BE2C (cell line): ENCODE measurements around the gene PKD2L1.

Experiments
- DNase-seq: peaks from one replicate; pipeline ENCODE4 v3.0.0-alpha.2; 2020
- H3K27me3 ChIP-seq: fragments of 250-450 bp; sonication (Bioruptor Pico); 2 replicates; pipeline ENCODE4 v1.5.1; 2020; ENCODE audit warnings: mild to moderate bottlenecking
- H3K36me3 ChIP-seq: fragments of 250-450 bp; sonication (Bioruptor Pico); 2 replicates; pipeline ENCODE4 v1.5.1; 2020; ENCODE audit warnings: mild to moderate bottlenecking
- H3K4me1 ChIP-seq: fragments of 250-450 bp; sonication (Bioruptor Pico); 2 replicates; pipeline ENCODE4 v1.5.1; 2020
- H3K4me3 ChIP-seq: 2 replicates; pipeline ENCODE4 v1.5.1; 2011; ENCODE audit warnings: low read depth, low read length
- H3K9me3 ChIP-seq: fragments of 250-450 bp; sonication (Bioruptor Pico); 2 replicates; pipeline ENCODE4 v1.5.1; 2020
- CTCF ChIP-seq: IDR thresholded peaks from 2 replicates; pipeline ENCODE4 v1.5.1; 2012; ENCODE audit warnings: mild to moderate bottlenecking, low read depth, low read length

PKD2L1 gene

GRCh38 chr10:100357059-100357858, 27.2 kb upstream of the PKD2L1 start:
- DNase-seq: no peak
- no peaks in the 10 kb centered on the region for H3K27me3 ChIP-seq
- H3K36me3 ChIP-seq: peaks cover 91% of the 10 kb centered on the region
- no peak overlapping the region for H3K4me3 ChIP-seq
- TF ChIP-seq CTCF: no peak
- peaks cover 25% of the 10 kb centered on the region for H3K4me1 ChIP-seq
- H3K9me3 ChIP-seq: no peaks in the 10 kb centered on the region

DNA sequence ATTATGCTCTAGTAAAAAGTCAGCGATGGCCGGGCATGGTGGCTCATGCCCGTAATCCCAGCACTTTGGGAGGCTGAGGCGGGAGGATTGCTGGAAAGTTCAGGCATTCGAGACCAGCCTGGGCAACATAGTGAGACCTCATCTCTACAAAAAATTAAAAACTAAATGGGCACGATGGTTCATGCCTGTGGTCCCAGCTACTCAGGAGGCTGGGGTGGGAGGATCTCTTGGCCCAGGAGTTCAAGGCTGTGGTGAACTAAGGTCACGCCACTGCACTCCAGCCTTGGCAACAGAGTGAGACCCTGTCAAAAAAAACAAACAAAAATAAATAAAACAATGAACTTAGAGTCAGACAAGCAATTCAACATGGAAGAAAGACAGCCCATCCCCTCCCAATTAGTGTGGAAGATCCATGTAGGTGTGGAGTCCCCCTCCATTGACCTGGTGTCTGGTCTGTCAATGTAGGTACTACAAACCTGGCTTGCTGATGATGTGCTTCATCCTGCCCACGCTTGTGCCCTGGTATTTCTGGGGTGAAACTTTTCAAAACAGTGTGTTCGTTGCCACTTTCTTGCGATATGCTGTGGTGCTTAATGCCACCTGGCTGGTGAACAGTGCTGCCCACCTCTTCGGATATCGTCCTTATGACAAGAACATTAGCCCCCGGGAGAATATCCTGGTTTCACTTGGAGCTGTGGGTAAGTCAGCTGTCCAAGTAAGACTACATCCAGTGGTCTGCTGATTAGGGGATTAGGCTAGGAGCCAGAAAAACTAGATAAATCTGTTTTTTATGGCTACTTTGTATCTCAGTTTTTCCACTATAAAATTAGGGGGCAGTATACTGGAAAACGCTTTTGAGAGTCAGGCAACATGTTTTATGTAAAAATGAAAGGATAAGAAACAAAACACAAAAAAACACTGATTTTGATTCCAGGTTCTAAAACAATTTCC, 26.3 kb upstream of the PKD2L1 start:
- no peaks in the 10 kb centered on the region for H3K9me3 ChIP-seq
- H3K4me1 ChIP-seq: peaks cover 25% of the 10 kb centered on the region
- TF ChIP-seq CTCF: no peak
- peaks cover 99% of the 10 kb centered on the region for H3K36me3 ChIP-seq
- H3K27me3 ChIP-seq: no peaks in the 10 kb centered on the region
- no peak for DNase-seq
- H3K4me3 ChIP-seq: no peak overlapping the region

DNA sequence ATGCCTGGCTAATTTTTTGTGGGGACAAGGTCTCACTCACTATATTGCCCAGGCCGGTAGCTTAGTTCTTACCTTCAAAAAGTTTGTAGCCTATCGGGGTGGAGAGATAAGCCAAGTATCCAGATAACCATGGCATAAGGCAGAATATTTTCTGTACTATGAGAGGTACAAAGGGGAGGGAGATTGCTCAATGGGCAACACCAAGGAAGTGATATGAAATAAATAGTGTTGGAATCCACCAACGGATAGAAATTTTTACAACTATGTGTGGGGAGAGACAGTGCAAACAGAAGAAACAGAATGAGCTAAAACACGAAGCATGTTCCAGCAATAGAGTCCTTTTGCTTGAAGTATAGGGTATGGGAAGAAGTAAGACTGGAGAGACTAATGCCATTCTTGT, 25.1 kb upstream of the PKD2L1 start:
- no peak for DNase-seq
- no peak for TF ChIP-seq CTCF
- H3K27me3 ChIP-seq: no peaks in the 10 kb centered on the region
- H3K36me3 ChIP-seq: peaks cover 99% of the 10 kb centered on the region
- H3K9me3 ChIP-seq: no peaks in the 10 kb centered on the region
- no peak overlapping the region for H3K4me3 ChIP-seq
- H3K4me1 ChIP-seq: peaks cover 22% of the 10 kb centered on the region

GRCh38 chr10:100353770-100354485, 23.9 kb upstream of the PKD2L1 start:
- no peak for TF ChIP-seq CTCF
- Histone ChIP-seq H3K36me3 (peaks cover 99% of the 10 kb centered on the region), H3K4me1 (peaks cover 14% of the 10 kb centered on the region), H3K4me3 (no peak overlapping the region), H3K27me3 (no peaks in the 10 kb centered on the region), H3K9me3 (no peaks in the 10 kb centered on the region)
- DNase-seq: no peak

- H3K36me3 ChIP-seq: peaks cover 84% of the 10 kb centered on the region
- no peak for TF ChIP-seq CTCF
- H3K27me3 ChIP-seq: no peaks in the 10 kb centered on the region
- peak overlapping the region; percentile 97 for H3K4me3 ChIP-seq
- no peaks in the 10 kb centered on the region for H3K9me3 ChIP-seq
- H3K4me1 ChIP-seq: peaks cover 9% of the 10 kb centered on the region
- no peak for DNase-seq
Observed at GRCh38 chr10:100350914-100351485, 21.0 kb upstream of the PKD2L1 start.
